GM12878 (cell line): ENCODE data around the gene SEC14L1. TPM values are rescaled to one million over a fixed set of nuclear protein-coding genes. Genes with fewer than 3 reads are reported as not detected.
"Not testable (repeated sequence)": the region's sequence is repeated elsewhere in the genome, so short reads cannot be mapped to it uniquely, and the experiment has no call there.

Experiments
- ATAC-seq: fragments of 200-7000 bp; cut with Tn5 transposase; 3 replicates; pipeline ENCODE4 v1.9.1; 2020; ENCODE audit warnings: mild to moderate bottlenecking, moderate library complexity
- BruUV-seq: library from RNA; stranded (reverse); fragments of 400-500 nt; replicated peaks from 2 replicates; lab custom pipeline; 2021; lab: Mats Ljungman, UMichigan
- CTCF ChIA-PET: fragments of 300-600 bp; sonication (Branson Sonifier 250); formaldehyde crosslinking; extraction: SDS; loops from one replicate; lab custom pipeline; 2021; ENCODE audit warnings: inconsistent platforms; lab: Yijun Ruan, JAX
- POLR2A ChIA-PET: fragments of 350-600 bp; formaldehyde crosslinking; extraction: SDS; loops from one replicate; lab custom pipeline; 2021; ENCODE audit warnings: inconsistent platforms; lab: Charles Lee
- RAD21 ChIA-PET: fragments of 300-600 bp; sonication (Branson Sonifier 250); formaldehyde crosslinking; loops from one replicate; lab custom pipeline; 2023; ENCODE audit warnings: antibody characterized with exemption; ENCODE audit not compliant: unreplicated experiment; lab: Charles Lee
- SMC1A ChIA-PET: fragments of 300-600 bp; sonication (Branson Sonifier 250); formaldehyde crosslinking; loops from one replicate; lab custom pipeline; 2023; ENCODE audit not compliant: unreplicated experiment, uncharacterized antibody; lab: Charles Lee
- DNase-seq: peaks from one replicate; pipeline ENCODE4 v3.0.0-alpha.2; 2011; ENCODE audit warnings: low read depth, low spot score
- FAIRE-seq: peaks from 3 replicates; lab custom pipeline; 2011; peaks lifted over from hg19 to GRCh38; lab: Jason Lieb, UNC
- H2AFZ ChIP-seq: 2 replicates; pipeline ENCODE4 v1.6.0; 2011; ENCODE audit warnings: low read depth, low read length, control low read depth; ENCODE audit not compliant: control insufficient read depth
- H3K27ac ChIP-seq: 2 replicates; pipeline ENCODE4 v1.5.1; 2011; ENCODE audit warnings: control low read depth; ENCODE audit not compliant: control insufficient read depth, insufficient read depth
- H3K27me3 ChIP-seq, 2 experiments: replicated peaks in 1 of 2; 2 replicates each; pipeline versions ENCODE4 v1.6.0 to v1.6.1; 2011; ENCODE audit warnings: low read length in 1 of 2; ENCODE audit not compliant: control insufficient read depth in 2 of 2, insufficient read depth in 2 of 2
- H3K36me3 ChIP-seq, 2 experiments: 2 replicates each; pipeline ENCODE4 v1.5.1; 2011; ENCODE audit warnings: low read length in 1 of 2; ENCODE audit not compliant: control insufficient read depth in 2 of 2, insufficient read depth in 2 of 2
- H3K4me1 ChIP-seq: 2 replicates; pipeline ENCODE4 v1.6.1; 2011; ENCODE audit warnings: mild to moderate bottlenecking, low read length, moderate library complexity, mixed read lengths; ENCODE audit not compliant: control insufficient read depth, insufficient read depth
- H3K4me2 ChIP-seq: 2 replicates; pipeline ENCODE4 v1.6.0; 2011; ENCODE audit warnings: control low read depth; ENCODE audit not compliant: control insufficient read depth, insufficient read depth
- H3K4me3 ChIP-seq: fragments of 200-600 bp; sonication (generic); 2 replicates; pipeline ENCODE4 v1.5.1; 2016
- H3K79me2 ChIP-seq: 2 replicates; pipeline ENCODE4 v1.6.0; 2011; ENCODE audit warnings: low read length; ENCODE audit not compliant: control insufficient read depth, insufficient read depth
- H3K9ac ChIP-seq: 2 replicates; pipeline ENCODE4 v1.8.0; 2011; ENCODE audit warnings: low read length, control low read depth, mixed read lengths; ENCODE audit not compliant: control insufficient read depth, insufficient read depth
- H3K9me3 ChIP-seq: replicated peaks from 3 replicates; pipeline ENCODE4 v1.5.1; 2011; ENCODE audit warnings: mild to moderate bottlenecking, low read length; ENCODE audit not compliant: control insufficient read depth, insufficient read depth
- H4K20me1 ChIP-seq: 2 replicates; pipeline ENCODE4 v1.6.0; 2011; ENCODE audit not compliant: control insufficient read depth, insufficient read depth
- POLR2AphosphoS5 ChIP-seq: IDR thresholded peaks from 2 replicates; pipeline ENCODE4 v1.6.1; 2011; ENCODE audit warnings: mild to moderate bottlenecking, low read length, inconsistent platforms
- RCOR1 ChIP-seq: conservative IDR thresholded peaks from 2 replicates; pipeline ENCODE4 v1.6.1; 2012; ENCODE audit warnings: low read depth, low read length, improper control_type of control experiment
- TARDBP ChIP-seq: IDR thresholded peaks from 2 replicates; pipeline ENCODE4 v1.6.1; 2016; ENCODE audit warnings: borderline replicate concordance
- WGBS: methylation state at CpG from one replicate; pipeline ENCODE4 v1.1.6; 2016; ENCODE audit warnings: low lambda C conversion rate; ENCODE audit not compliant: insufficient replicate concordance, insufficient coverage; ENCODE audit errors: missing lambda C conversion rate; 5-methylcytosine and 5-hydroxymethylcytosine counted together
- in situ Hi-C: fragments of 300-500 bp; cut with MboI; formaldehyde crosslinking; loops from 9 replicates; pipeline ENCODE4 v1.14.3; 2018; ENCODE audit warnings: mixed read lengths
- intact Hi-C: fragments of 100-400 bp; cut with micrococcal nuclease; formaldehyde crosslinking; loops from one replicate; pipeline ENCODE4 v1.14.2; 2022; ENCODE audit not compliant: unreplicated experiment
- polyA plus RNA-seq, 11 experiments: library from polyadenylated mRNA; depleted of rRNA in 4 of 11; unstranded in 6 of 11; stranded (reverse) in 5 of 11; fragments of >200 nt; fragmentation: Nextera tagmentation in 4 of 11; fragmentation: Illumina TruSeq in 1 of 11; extraction: Ambion mirVana in 4 of 11; extraction: Trizol in 1 of 11; gene quantifications; 1 replicate in 1 of 11; 2 replicates in 10 of 11; pipeline versions ENCODE4 v1.2.1 to v1.2.3, GENCODE V29; 2011 to 2016; ENCODE audit warnings: inconsistent platforms in 2 of 11, missing spikeins in 2 of 11, low read depth in 1 of 11
- total RNA-seq, 4 experiments: library from RNA; depleted of rRNA in 3 of 4; stranded (reverse); fragments of >200 nt in 3 of 4; fragmentation: Illumina TruSeq in 1 of 4; extraction: Trizol in 1 of 4; gene quantifications; 2 replicates each; pipeline versions ENCODE4 v1.2.1 to v1.2.3, GENCODE V29; 2013 to 2021
- TF ChIP-seq, protein P1 (sequence below): fragments of 150-350 bp; IDR thresholded peaks from 2 replicates; pipeline ENCODE4 v1.6.1; 2014; ENCODE audit warnings: mild to moderate bottlenecking, low read depth, low read length
- TF ChIP-seq, protein P2 (sequence below): fragments of 450-650 bp; formaldehyde crosslinking; IDR thresholded peaks from 2 replicates; pipeline ENCODE4 v1.5.0; 2022; ENCODE audit warnings: mild to moderate bottlenecking, missing genetic modification characterization

SEC14L1 gene
- total and polyA plus RNA-seq, 10 of the 15 experiments (the other 5 are each of a cell fraction or from before 2014, with no cell fraction given), result 6.3 to 66.1 (median 33.5) TPM

DNA sequence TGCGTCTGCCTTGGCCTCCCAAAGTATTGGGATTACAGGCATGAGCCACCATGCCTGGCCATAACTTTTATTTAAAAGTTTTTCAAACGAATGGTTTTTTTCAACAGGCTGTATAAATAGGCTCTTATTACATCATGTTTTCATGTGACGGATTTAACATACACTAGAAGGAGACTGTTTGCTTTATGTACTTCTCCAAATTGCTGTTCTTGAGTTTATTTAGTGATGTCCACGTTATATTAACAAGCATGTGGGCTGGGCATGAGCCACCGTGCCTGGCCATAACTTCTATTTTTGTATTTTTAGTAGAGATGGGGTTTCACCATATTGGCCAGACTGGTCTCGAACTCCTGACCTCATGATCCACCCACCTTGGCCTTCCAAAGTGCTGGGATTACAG is 17.0 kb downstream of the SEC14L1 start:
- intact Hi-C loops, DNase-seq, H3K4me3 ChIP-seq, H3K27ac ChIP-seq, H4K20me1 ChIP-seq, H3K4me2 ChIP-seq, BruUV-seq, ATAC-seq, H3K27me3 ChIP-seq, H2AFZ ChIP-seq, H3K36me3 ChIP-seq, in situ Hi-C loops, H3K9me3 ChIP-seq, H3K4me1 ChIP-seq, FAIRE-seq, H3K9ac ChIP-seq: not testable (repeated sequence)
- RAD21 ChIA-PET, result interaction anchor here (0.6 kb wide), 1 partner anchor 341 kb away, joined by 3 read pairs; no protein-coding TSS in a partner anchor
- CTCF ChIA-PET, result interaction anchor here (1.4 kb wide), 1 partner anchor 70 kb away, joined by 3 read pairs; no protein-coding TSS in a partner anchor
- SMC1A ChIA-PET, result interaction anchor here (0.8 to 1.3 kb wide), 2 partner anchors 21 to 24 kb away, joined by 3 read pairs; no protein-coding TSS in a partner anchor
- 81% methylated on average over 6 of the region's 6 CpGs for WGBS
- POLR2A ChIA-PET, result interaction anchor here (1.2 kb wide), 1 partner anchor 7 kb away, joined by 4 read pairs; no protein-coding TSS in a partner anchor
- peaks cover 55% of the 10 kb centered on the region for H3K79me2 ChIP-seq

DNA sequence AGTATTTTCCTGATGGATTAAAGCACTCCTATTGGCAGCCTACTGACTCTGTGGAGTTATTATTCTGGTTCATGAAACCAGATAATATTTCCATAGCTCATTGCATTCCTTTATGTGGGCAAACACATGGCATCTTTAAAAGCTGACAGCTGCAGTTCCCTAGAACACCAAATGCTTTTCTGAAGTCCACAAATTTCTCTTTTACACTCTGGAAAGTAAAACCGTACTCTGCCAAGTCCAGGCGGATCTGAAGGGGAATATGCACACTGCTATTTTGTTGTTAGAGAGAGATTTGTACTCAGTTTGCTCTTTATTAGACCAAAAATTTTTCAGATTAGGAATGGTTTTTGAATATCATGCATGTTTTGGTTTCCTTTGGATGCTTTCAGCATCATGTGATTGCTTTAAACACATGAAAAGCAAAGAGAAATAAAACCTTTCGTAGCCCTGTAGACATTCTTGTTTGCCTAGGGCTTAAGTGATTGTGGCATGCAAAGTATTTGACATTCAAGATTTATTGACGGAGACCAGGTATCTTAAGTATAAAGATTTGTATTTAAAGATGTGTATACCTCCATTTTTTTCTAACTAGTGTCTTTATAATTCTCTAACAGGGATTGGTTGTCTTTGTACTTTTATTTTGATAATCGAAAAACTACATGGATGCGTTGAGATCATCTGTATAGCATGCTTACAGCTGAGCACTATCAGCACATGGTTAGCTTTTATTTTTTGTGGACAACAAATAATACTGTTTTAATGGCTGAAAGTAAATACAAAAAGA is 19.5 kb downstream of the SEC14L1 start:
- ChIA-PET SMC1A (interaction anchor here (0.7 to 3.9 kb wide), 7 partner anchors 11 to 72 kb away, joined by 3 to 16 read pairs (median 5); no protein-coding TSS in a partner anchor), POLR2A (interaction anchor here (0.8 to 1.0 kb wide), 2 partner anchors 9 to 15 kb away, joined by 3 to 4 read pairs; no protein-coding TSS in a partner anchor), RAD21 (interaction anchor here (0.9 to 1.8 kb wide), 4 partner anchors 14 to 22 kb away, joined by 3 to 7 read pairs (median 5); partner anchors contain the start of gene SEC14L1), CTCF (interaction anchor here (0.6 to 1.8 kb wide), 8 partner anchors 8 to 1756 kb away, joined by 3 to 5 read pairs (median 4); no protein-coding TSS in a partner anchor)
- WGBS, result 76% methylated on average over 6 of the region's 6 CpGs
- Histone ChIP-seq H3K79me2 (peaks cover 55% of the 10 kb centered on the region), H3K4me3 (no peak overlapping the region), H3K36me3 (peaks cover 5% of the 10 kb centered on the region in 2 experiments), H4K20me1 (peaks cover 6% of the 10 kb centered on the region), H2AFZ (no peak overlapping the region), H3K27ac (no peak overlapping the region), H3K9me3 (no peaks in the 10 kb centered on the region; the same call in 2 of the 3 replicates), H3K27me3 (no peaks in the 10 kb centered on the region), H3K9ac (no peak overlapping the region), H3K4me1 (peaks cover 13% of the 10 kb centered on the region), H3K4me2 (no peak overlapping the region)
- no peak for DNase-seq
- in situ Hi-C loops, result no loop called here
- no TSS peak for BruUV-seq
- no peak for ATAC-seq
- intact Hi-C loops, result no loop called here
- no peak for FAIRE-seq
- no peak for TF ChIP-seq POLR2AphosphoS5
- no peak for TF ChIP-seq RCOR1
- TF ChIP-seq, protein P1, sequence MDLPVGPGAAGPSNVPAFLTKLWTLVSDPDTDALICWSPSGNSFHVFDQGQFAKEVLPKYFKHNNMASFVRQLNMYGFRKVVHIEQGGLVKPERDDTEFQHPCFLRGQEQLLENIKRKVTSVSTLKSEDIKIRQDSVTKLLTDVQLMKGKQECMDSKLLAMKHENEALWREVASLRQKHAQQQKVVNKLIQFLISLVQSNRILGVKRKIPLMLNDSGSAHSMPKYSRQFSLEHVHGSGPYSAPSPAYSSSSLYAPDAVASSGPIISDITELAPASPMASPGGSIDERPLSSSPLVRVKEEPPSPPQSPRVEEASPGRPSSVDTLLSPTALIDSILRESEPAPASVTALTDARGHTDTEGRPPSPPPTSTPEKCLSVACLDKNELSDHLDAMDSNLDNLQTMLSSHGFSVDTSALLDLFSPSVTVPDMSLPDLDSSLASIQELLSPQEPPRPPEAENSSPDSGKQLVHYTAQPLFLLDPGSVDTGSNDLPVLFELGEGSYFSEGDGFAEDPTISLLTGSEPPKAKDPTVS, result no peak
- TF ChIP-seq, protein P2, sequence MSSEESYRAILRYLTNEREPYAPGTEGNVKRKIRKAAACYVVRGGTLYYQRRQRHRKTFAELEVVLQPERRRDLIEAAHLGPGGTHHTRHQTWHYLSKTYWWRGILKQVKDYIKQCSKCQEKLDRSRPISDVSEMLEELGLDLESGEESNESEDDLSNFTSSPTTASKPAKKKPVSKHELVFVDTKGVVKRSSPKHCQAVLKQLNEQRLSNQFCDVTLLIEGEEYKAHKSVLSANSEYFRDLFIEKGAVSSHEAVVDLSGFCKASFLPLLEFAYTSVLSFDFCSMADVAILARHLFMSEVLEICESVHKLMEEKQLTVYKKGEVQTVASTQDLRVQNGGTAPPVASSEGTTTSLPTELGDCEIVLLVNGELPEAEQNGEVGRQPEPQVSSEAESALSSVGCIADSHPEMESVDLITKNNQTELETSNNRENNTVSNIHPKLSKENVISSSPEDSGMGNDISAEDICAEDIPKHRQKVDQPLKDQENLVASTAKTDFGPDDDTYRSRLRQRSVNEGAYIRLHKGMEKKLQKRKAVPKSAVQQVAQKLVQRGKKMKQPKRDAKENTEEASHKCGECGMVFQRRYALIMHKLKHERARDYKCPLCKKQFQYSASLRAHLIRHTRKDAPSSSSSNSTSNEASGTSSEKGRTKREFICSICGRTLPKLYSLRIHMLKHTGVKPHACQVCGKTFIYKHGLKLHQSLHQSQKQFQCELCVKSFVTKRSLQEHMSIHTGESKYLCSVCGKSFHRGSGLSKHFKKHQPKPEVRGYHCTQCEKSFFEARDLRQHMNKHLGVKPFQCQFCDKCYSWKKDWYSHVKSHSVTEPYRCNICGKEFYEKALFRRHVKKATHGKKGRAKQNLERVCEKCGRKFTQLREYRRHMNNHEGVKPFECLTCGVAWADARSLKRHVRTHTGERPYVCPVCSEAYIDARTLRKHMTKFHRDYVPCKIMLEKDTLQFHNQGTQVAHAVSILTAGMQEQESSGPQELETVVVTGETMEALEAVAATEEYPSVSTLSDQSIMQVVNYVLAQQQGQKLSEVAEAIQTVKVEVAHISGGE (CRISPR knock-in tag), result no peak
- no peak for TF ChIP-seq TARDBP
